Panc1 (cell line): ENCODE data around the gene SLC17A7.

Experiments used
- POLR2AphosphoS5 ChIP-seq: IDR thresholded peaks from 2 replicates; pipeline ENCODE4 v1.6.1; 2012; ENCODE audit warnings: mild to moderate bottlenecking, low read depth, low read length, moderate library complexity
- SIN3A ChIP-seq: IDR thresholded peaks from 2 replicates; pipeline ENCODE4 v1.6.1; 2012; ENCODE audit warnings: low read depth, mild to moderate bottlenecking, low read length, moderate library complexity, borderline replicate concordance; ENCODE audit not compliant: insufficient read depth
- TF ChIP-seq, protein P1 (sequence below): fragments of 450-650 bp; IDR thresholded peaks from 2 replicates; pipeline ENCODE4 v1.5.1; 2017; ENCODE audit warnings: mild to moderate bottlenecking
- TF ChIP-seq, protein P2 (sequence below), 2 experiments: IDR thresholded peaks; 2 replicates each; pipeline ENCODE4 v1.6.1; 2011 to 2012; ENCODE audit warnings: low read depth in 2 of 2, control low read depth in 1 of 2, low read length in 1 of 2, mild to moderate bottlenecking in 1 of 2, moderate library complexity in 1 of 2; ENCODE audit not compliant: insufficient read depth in 1 of 2

DNA sequence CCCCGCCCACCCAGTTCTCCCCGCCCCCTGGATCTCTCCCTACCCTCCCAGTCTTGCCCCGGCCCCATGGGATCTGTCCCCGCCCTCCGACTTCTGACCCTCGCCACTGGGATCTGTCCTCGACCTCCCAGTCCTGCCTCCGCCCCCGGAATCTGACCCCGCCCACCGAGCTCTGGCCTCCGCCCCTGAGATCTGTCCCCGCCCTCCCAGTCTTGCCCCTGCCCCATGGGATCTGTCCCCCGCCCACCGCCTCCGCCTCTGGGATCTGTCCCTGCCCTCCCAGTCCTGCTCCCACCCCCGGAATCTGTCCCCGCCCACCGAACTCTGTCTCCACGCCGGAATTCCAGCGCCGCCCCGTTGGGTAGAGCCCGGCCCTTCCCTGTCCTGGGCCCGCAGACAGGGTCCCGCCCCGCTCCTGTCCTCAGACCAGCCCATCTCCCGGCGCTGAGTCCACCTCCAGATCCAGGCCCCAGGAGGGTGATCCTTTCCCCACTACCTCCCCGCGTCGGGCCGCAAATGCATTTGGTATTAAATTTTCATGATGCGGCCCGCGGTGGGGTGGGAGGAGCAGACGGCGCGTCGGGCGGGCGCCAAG, 1.5 kb upstream of the SLC17A7 start:
- TF ChIP-seq, protein P1, sequence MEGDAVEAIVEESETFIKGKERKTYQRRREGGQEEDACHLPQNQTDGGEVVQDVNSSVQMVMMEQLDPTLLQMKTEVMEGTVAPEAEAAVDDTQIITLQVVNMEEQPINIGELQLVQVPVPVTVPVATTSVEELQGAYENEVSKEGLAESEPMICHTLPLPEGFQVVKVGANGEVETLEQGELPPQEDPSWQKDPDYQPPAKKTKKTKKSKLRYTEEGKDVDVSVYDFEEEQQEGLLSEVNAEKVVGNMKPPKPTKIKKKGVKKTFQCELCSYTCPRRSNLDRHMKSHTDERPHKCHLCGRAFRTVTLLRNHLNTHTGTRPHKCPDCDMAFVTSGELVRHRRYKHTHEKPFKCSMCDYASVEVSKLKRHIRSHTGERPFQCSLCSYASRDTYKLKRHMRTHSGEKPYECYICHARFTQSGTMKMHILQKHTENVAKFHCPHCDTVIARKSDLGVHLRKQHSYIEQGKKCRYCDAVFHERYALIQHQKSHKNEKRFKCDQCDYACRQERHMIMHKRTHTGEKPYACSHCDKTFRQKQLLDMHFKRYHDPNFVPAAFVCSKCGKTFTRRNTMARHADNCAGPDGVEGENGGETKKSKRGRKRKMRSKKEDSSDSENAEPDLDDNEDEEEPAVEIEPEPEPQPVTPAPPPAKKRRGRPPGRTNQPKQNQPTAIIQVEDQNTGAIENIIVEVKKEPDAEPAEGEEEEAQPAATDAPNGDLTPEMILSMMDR: no peak
- TF ChIP-seq POLR2AphosphoS5 (no peak), SIN3A (no peak)
- TF ChIP-seq, protein P2, sequence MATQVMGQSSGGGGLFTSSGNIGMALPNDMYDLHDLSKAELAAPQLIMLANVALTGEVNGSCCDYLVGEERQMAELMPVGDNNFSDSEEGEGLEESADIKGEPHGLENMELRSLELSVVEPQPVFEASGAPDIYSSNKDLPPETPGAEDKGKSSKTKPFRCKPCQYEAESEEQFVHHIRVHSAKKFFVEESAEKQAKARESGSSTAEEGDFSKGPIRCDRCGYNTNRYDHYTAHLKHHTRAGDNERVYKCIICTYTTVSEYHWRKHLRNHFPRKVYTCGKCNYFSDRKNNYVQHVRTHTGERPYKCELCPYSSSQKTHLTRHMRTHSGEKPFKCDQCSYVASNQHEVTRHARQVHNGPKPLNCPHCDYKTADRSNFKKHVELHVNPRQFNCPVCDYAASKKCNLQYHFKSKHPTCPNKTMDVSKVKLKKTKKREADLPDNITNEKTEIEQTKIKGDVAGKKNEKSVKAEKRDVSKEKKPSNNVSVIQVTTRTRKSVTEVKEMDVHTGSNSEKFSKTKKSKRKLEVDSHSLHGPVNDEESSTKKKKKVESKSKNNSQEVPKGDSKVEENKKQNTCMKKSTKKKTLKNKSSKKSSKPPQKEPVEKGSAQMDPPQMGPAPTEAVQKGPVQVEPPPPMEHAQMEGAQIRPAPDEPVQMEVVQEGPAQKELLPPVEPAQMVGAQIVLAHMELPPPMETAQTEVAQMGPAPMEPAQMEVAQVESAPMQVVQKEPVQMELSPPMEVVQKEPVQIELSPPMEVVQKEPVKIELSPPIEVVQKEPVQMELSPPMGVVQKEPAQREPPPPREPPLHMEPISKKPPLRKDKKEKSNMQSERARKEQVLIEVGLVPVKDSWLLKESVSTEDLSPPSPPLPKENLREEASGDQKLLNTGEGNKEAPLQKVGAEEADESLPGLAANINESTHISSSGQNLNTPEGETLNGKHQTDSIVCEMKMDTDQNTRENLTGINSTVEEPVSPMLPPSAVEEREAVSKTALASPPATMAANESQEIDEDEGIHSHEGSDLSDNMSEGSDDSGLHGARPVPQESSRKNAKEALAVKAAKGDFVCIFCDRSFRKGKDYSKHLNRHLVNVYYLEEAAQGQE (IDR thresholded peaks at IDR 0.05; ENCODE audit: insufficient read depth in 1 of 2, low read depth in 2 of 2, low read length in 1 of 2): no peak
